GM06990 (cell line): ENCODE measurements around the gene KIF3A.

Experiments
- DNase-seq: peaks from one replicate; pipeline ENCODE4 v3.0.0-alpha.2; 2011; ENCODE audit not compliant: insufficient read length; ENCODE audit errors: extremely low read depth
- H3K27me3 ChIP-seq: replicated peaks from 2 replicates; pipeline ENCODE4 v1.6.0; 2011; ENCODE audit warnings: low read length; ENCODE audit not compliant: control insufficient read depth, insufficient read depth
- H3K36me3 ChIP-seq: 2 replicates; pipeline ENCODE4 v1.5.1; 2011; ENCODE audit warnings: low read length; ENCODE audit not compliant: control insufficient read depth, insufficient read depth
- H3K4me3 ChIP-seq: replicated peaks from 2 replicates; pipeline ENCODE4 v1.5.1; 2011; ENCODE audit warnings: low read depth, mild to moderate bottlenecking, control low read depth, low read length
- TF ChIP-seq, protein P1 (sequence below): IDR thresholded peaks from 2 replicates; pipeline ENCODE4 v1.5.1; 2011; ENCODE audit warnings: low read length, control low read depth, mild to moderate bottlenecking, inconsistent platforms; ENCODE audit not compliant: insufficient read depth, poor library complexity, severe bottlenecking

KIF3A gene

DNA sequence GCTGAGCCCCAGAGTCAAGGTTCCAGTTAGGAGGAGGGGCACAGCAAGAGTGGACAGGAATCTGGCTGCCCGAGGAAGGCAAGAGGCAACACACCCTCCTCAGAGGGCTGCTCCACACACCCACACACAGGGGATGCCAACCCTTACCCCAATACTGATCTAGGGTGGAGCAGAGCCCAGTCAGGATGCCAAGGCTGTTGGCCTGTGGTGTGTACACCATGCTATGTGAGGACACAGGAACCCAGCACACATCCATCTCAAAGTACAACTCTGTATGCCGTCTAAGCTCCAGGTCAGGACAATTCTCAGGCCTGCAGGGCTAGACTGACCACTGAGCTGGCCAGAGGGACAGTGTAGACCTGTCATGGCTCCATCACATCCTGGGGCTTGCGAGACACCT lies 37.1 kb upstream of the KIF3A start:
- no peak for DNase-seq
- Histone ChIP-seq H3K27me3 (no peaks in the 10 kb centered on the region), H3K4me3 (no peak overlapping the region), H3K36me3 (no peaks in the 10 kb centered on the region; the same call in 1 of the 2 replicates)
- TF ChIP-seq, protein P1, sequence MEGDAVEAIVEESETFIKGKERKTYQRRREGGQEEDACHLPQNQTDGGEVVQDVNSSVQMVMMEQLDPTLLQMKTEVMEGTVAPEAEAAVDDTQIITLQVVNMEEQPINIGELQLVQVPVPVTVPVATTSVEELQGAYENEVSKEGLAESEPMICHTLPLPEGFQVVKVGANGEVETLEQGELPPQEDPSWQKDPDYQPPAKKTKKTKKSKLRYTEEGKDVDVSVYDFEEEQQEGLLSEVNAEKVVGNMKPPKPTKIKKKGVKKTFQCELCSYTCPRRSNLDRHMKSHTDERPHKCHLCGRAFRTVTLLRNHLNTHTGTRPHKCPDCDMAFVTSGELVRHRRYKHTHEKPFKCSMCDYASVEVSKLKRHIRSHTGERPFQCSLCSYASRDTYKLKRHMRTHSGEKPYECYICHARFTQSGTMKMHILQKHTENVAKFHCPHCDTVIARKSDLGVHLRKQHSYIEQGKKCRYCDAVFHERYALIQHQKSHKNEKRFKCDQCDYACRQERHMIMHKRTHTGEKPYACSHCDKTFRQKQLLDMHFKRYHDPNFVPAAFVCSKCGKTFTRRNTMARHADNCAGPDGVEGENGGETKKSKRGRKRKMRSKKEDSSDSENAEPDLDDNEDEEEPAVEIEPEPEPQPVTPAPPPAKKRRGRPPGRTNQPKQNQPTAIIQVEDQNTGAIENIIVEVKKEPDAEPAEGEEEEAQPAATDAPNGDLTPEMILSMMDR = no peak

DNA sequence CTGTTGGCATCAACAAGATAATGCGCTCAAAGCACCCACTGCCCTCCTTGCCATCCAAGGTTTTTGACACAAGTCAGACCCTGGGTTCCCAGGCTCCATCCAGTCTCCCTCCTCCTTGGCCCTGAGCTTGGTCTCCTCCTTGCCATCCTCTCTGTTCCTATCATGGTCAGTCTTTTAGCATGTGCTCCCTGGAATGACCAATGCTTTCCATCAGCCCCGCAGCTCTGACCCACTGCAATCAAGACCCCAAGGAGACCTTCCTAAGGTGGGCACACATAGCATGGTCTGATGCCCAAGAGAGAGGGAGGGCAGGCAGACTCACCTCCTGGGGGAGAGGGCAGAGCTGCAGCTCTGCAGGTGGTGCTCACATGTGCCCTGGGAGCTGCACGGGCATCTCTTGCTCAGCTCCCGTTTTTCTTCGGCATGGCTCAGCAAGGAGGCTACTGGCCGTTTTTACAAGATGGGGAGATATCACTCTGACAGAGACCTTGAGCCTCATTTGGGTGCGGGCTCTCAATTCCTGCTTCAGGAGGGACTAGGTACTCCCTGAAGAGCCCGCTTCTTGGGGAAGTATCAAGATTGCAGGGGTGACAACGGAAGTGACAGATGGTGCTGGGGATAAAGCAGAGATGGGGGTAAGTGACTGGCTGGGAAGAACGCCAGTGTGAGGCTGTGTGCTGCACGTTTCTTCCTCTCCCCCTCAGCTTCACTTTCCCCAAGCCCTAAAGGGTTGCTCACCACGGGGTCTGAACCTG lies 36.4 kb upstream of the KIF3A start:
- Histone ChIP-seq H3K27me3 (no peaks in the 10 kb centered on the region), H3K4me3 (no peak overlapping the region), H3K36me3 (no peaks in the 10 kb centered on the region; the same call in 1 of the 2 replicates)
- TF ChIP-seq, protein P1 = no peak
- no peak for DNase-seq

DNA sequence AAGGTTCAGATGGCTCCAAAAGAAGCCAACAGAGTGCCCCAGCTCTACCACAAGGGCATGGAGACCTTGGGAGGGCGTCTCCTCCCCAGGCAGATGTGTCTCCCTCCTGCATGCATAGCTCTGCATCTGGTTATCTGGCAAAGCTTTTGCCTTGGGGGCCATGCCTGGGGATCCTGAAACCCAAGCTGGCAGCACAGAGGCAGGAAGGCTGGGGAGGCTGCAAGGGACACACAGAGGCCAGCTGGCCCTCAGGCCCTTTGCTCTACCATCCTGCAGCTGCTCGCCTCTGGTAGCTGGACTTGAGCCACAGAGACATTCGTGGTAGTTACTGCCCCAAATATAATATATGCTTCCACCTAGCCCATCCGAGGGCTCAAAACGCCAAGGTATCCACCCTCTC lies 35.8 kb upstream of the KIF3A start:
- Histone ChIP-seq H3K27me3 (no peaks in the 10 kb centered on the region), H3K4me3 (no peak overlapping the region), H3K36me3 (no peaks in the 10 kb centered on the region; the same call in 1 of the 2 replicates)
- no peak for DNase-seq
- TF ChIP-seq, protein P1 = no peak

DNA sequence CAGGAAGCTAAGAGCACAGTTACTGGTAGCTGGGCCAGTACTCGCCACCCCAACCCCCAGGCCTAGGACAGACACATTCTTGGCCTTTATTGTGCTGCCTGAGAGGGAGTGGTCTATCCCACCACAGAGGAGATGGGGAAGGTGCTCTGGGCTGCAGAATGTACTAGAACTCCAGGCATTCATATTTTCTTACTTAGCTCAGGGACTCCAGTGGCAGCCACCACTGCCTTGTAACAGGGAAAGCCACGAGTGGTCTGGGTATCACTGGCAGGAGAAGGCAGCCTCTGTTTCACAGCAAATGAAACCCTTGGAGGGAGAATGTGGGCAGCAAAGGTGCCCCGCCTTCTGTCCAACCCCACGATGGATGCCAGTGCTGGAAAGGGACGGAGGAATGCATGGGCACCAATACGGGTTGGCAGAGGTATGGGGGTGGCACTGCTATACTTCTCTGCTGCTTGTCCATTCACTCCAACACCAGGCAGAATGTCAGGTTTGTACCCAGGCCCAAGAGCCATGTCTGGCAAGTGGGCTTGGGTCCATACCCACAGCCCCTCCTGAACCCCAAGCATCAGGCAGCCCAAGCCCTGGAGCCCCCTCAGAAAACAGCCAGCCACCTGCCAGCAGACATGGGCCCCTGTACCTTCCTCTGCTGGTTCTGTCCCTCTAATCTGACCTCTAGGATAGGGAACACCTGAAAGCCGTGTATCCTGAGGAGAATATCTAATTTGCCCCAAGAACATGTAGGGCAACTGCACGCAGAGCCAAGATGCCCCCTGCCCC lies 35.1 kb upstream of the KIF3A start:
- Histone ChIP-seq H3K36me3 (no peaks in the 10 kb centered on the region; the same call in 1 of the 2 replicates), H3K27me3 (no peaks in the 10 kb centered on the region), H3K4me3 (no peak overlapping the region)
- TF ChIP-seq, protein P1 = no peak
- DNase-seq = no peak

DNA sequence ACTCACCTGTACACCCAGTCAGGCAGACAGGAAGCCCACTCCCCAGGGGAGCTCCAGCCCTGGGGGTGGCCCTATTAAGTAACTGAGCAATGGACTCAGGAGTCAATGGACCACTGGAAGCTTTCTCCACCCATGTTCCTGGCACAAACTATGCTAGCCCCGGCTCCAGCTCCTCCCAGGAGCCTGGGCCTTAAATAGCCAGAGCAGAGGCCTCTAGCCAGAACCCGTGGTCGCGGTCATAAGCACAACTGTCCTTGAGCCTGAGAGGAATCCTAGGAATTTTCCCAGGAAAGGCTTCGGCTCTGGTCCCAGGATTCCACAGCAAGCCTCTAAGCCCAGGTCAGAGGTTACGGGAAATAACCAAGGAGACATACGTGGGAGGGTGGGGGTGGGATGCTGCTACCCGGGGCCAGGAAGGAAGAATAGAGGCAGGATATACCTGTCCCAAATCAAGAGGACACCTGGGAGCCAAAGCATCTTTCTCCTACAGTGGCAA lies 34.2 kb upstream of the KIF3A start:
- TF ChIP-seq, protein P1 = no peak
- no peak for DNase-seq
- Histone ChIP-seq H3K36me3 (no peaks in the 10 kb centered on the region; the same call in 1 of the 2 replicates), H3K4me3 (no peak overlapping the region), H3K27me3 (no peaks in the 10 kb centered on the region)
